ENCODE data around the gene PRELID3B.

The PRELID3B gene

GRCh38 chr20:58995461-58996225, 46.9 kb downstream of the PRELID3B start:
- no peak for ATAC-seq (replicated peaks)
- H3K4me1 Mint-ChIP-seq, result peaks cover 34 to 83% of the 10 kb centered on the region in 2 donors
- peak overlapping the region; percentile 97 for H3K27ac Mint-ChIP-seq

GRCh38 chr20:58994390-58995159, 48.0 kb downstream of the PRELID3B start:
- H3K27ac Mint-ChIP-seq, result peak overlapping the region; percentile 97
- no peak for DNase-seq
- ATAC-seq (replicated peaks), result peak; percentile 27 to 29
- peak overlapping the region; percentile 29 to 53 for H3K4me3 Mint-ChIP-seq
- H3K27me3 Mint-ChIP-seq, result no peaks in the 10 kb centered on the region
- peaks cover 73 to 84% of the 10 kb centered on the region in 2 donors for H3K36me3 Mint-ChIP-seq
- no peaks in the 10 kb centered on the region for H3K9me3 Mint-ChIP-seq
- H3K4me1 Mint-ChIP-seq, result peaks cover 32 to 73% of the 10 kb centered on the region in 2 donors

More at GRCh38 chr20:58995461-58996225, 46.9 kb downstream of the PRELID3B start:
- Mint-ChIP-seq H3K27me3 (no peaks in the 10 kb centered on the region), H3K36me3 (peaks cover 72 to 88% of the 10 kb centered on the region in 2 donors), H3K9me3 (no peaks in the 10 kb centered on the region), H3K4me3 (peak overlapping the region; percentile 67 to 69)
- DNase-seq, result no peak

GRCh38 chr20:58993332-58994248, 49.0 kb downstream of the PRELID3B start:
- DNase-seq (no peak), ATAC-seq (replicated peaks) (peak; percentile 54 to 57)

GRCh38 chr20:58992911-58993310, 49.7 kb downstream of the PRELID3B start:
- Mint-ChIP-seq H3K27ac (peak overlapping the region; percentile 95), H3K4me1 (peaks cover 30 to 68% of the 10 kb centered on the region in 2 donors), H3K36me3 (peaks cover 66 to 79% of the 10 kb centered on the region in 2 donors), H3K9me3 (no peaks in the 10 kb centered on the region), H3K4me3 (no peak overlapping the region), H3K27me3 (no peaks in the 10 kb centered on the region)
- ATAC-seq (replicated peaks) (peak; percentile 4 to 11), DNase-seq (no peak)

More at GRCh38 chr20:58993332-58994248, 49.0 kb downstream of the PRELID3B start:
- peak overlapping the region; percentile 41 to 53 for H3K4me3 Mint-ChIP-seq
- H3K36me3 Mint-ChIP-seq, result peaks cover 69 to 82% of the 10 kb centered on the region in 2 donors
- no peaks in the 10 kb centered on the region for H3K9me3 Mint-ChIP-seq
- peaks cover 30 to 72% of the 10 kb centered on the region in 2 donors for H3K4me1 Mint-ChIP-seq
- H3K27me3 Mint-ChIP-seq, result no peaks in the 10 kb centered on the region
- peak overlapping the region; percentile 95 for H3K27ac Mint-ChIP-seq

- Mint-ChIP-seq H3K27ac (peak overlapping the region; percentile 71), H3K4me3 (no peak overlapping the region), H3K4me1 (peaks cover 27 to 60% of the 10 kb centered on the region in 2 donors), H3K9me3 (no peaks in the 10 kb centered on the region), H3K36me3 (peaks cover 62 to 79% of the 10 kb centered on the region in 2 donors), H3K27me3 (no peaks in the 10 kb centered on the region)
- no peak for DNase-seq
- ATAC-seq (replicated peaks), result no peak
Measured at GRCh38 chr20:58991715-58992114, 50.9 kb downstream of the PRELID3B start.

GRCh38 chr20:58990651-58991445, 51.7 kb downstream of the PRELID3B start:
- peak overlapping the region in 1 of 2 donors; percentile 8 for H3K4me3 Mint-ChIP-seq
- H3K36me3 Mint-ChIP-seq, result peaks cover 59 to 72% of the 10 kb centered on the region in 2 donors
- H3K27ac Mint-ChIP-seq, result peak overlapping the region; percentile 71
- no peak for ATAC-seq (replicated peaks)
- H3K4me1 Mint-ChIP-seq, result peaks cover 20 to 55% of the 10 kb centered on the region in 2 donors
- no peaks in the 10 kb centered on the region for H3K9me3 Mint-ChIP-seq
- no peaks in the 10 kb centered on the region for H3K27me3 Mint-ChIP-seq
- DNase-seq, result no peak

- Mint-ChIP-seq H3K36me3 (peaks cover 48 to 64% of the 10 kb centered on the region in 2 donors), H3K9me3 (no peaks in the 10 kb centered on the region), H3K27me3 (no peaks in the 10 kb centered on the region), H3K27ac (peak overlapping the region; percentile 65), H3K4me3 (no peak overlapping the region), H3K4me1 (peaks cover 15 to 51% of the 10 kb centered on the region in 2 donors)
- ATAC-seq (replicated peaks), result no peak
- no peak for DNase-seq
Measured at GRCh38 chr20:58989196-58989595, 53.4 kb downstream of the PRELID3B start.

GRCh38 chr20:58988565-58988882, 54.1 kb downstream of the PRELID3B start:
- Mint-ChIP-seq H3K27ac (peak overlapping the region; percentile 65), H3K27me3 (no peaks in the 10 kb centered on the region), H3K36me3 (peaks cover 43 to 62% of the 10 kb centered on the region in 2 donors), H3K4me1 (peaks cover 18 to 51% of the 10 kb centered on the region in 2 donors), H3K4me3 (no peak overlapping the region), H3K9me3 (no peaks in the 10 kb centered on the region)
- DNase-seq (no peak), ATAC-seq (replicated peaks) (no peak)

GRCh38 chr20:58987790-58988564, 54.6 kb downstream of the PRELID3B start:
- peaks cover 42 to 58% of the 10 kb centered on the region in 2 donors for H3K36me3 Mint-ChIP-seq
- no peak overlapping the region for H3K27ac Mint-ChIP-seq
- H3K4me1 Mint-ChIP-seq, result peaks cover 18 to 45% of the 10 kb centered on the region in 2 donors
- ATAC-seq (replicated peaks), result no peak
- no peak for DNase-seq
- H3K9me3 Mint-ChIP-seq, result no peaks in the 10 kb centered on the region
- no peak overlapping the region for H3K4me3 Mint-ChIP-seq
- no peaks in the 10 kb centered on the region for H3K27me3 Mint-ChIP-seq

GRCh38 chr20:58986968-58987517, 55.5 kb downstream of the PRELID3B start:
- peaks cover 24 to 48% of the 10 kb centered on the region in 2 donors for H3K4me1 Mint-ChIP-seq
- peaks cover 38 to 58% of the 10 kb centered on the region in 2 donors for H3K36me3 Mint-ChIP-seq
- H3K9me3 Mint-ChIP-seq, result peaks cover 0 to 3% of the 10 kb centered on the region in 2 donors
- no peak for ATAC-seq (replicated peaks)
- no peak overlapping the region for H3K4me3 Mint-ChIP-seq
- H3K27me3 Mint-ChIP-seq, result no peaks in the 10 kb centered on the region
- peak overlapping the region; percentile 0 for H3K27ac Mint-ChIP-seq
- DNase-seq, result no peak

- H3K9me3 Mint-ChIP-seq, result peaks cover 0 to 3% of the 10 kb centered on the region in 2 donors
- peaks cover 24 to 49% of the 10 kb centered on the region in 2 donors for H3K4me1 Mint-ChIP-seq
- no peak overlapping the region for H3K4me3 Mint-ChIP-seq
- peak overlapping the region; percentile 0 for H3K27ac Mint-ChIP-seq
- ATAC-seq (replicated peaks) (no peak), DNase-seq (no peak)
- peaks cover 33 to 53% of the 10 kb centered on the region in 2 donors for H3K36me3 Mint-ChIP-seq
- no peaks in the 10 kb centered on the region for H3K27me3 Mint-ChIP-seq
Measured at GRCh38 chr20:58986286-58986967, 56.2 kb downstream of the PRELID3B start.

- Mint-ChIP-seq H3K9me3 (peaks cover 0 to 3% of the 10 kb centered on the region in 2 donors), H3K27ac (no peak overlapping the region), H3K27me3 (no peaks in the 10 kb centered on the region), H3K36me3 (peaks cover 27 to 46% of the 10 kb centered on the region in 2 donors), H3K4me3 (no peak overlapping the region), H3K4me1 (peaks cover 24 to 49% of the 10 kb centered on the region in 2 donors)
- no peak for ATAC-seq (replicated peaks)
- DNase-seq, result no peak
Measured at GRCh38 chr20:58985656-58986055, 56.9 kb downstream of the PRELID3B start.
